IMR-90 (cell line): ENCODE results near the gene SPTLC1.

Experiments used
- CTCF ChIP-seq: conservative IDR thresholded peaks from 2 replicates; pipeline ENCODE4 v1.5.1; 2012; ENCODE audit warnings: mild to moderate bottlenecking, low read depth, low read length, improper control_type of control experiment
- ELK1 ChIP-seq: fragments of 150-350 bp; IDR thresholded peaks from 2 replicates; pipeline ENCODE4 v1.6.1; 2016; ENCODE audit warnings: low read depth, mild to moderate bottlenecking, low read length, moderate library complexity, borderline replicate concordance
- RFX5 ChIP-seq: IDR thresholded peaks from 2 replicates; pipeline ENCODE4 v1.8.0; 2012; ENCODE audit warnings: low read depth, mild to moderate bottlenecking, low read length, moderate library complexity

GRCh38 chr9:92121265-92121664, 6.1 kb upstream of the SPTLC1 start:
- TF ChIP-seq CTCF (no peak), ELK1 (no peak), RFX5 (no peak)
